Cerebellar nuclear complex (tissue), 1 donor: ENCODE measurements around the gene GAK.
"Not testable (repeated sequence)": the region's sequence is repeated elsewhere in the genome, so short reads cannot be mapped to it uniquely, and the experiment has no call there.

Source experiments
- DNase-seq, 2 experiments: peaks; one replicate each; lab custom pipeline; 2025; lab: John Stamatoyannopoulos, UW

GAK gene

DNA sequence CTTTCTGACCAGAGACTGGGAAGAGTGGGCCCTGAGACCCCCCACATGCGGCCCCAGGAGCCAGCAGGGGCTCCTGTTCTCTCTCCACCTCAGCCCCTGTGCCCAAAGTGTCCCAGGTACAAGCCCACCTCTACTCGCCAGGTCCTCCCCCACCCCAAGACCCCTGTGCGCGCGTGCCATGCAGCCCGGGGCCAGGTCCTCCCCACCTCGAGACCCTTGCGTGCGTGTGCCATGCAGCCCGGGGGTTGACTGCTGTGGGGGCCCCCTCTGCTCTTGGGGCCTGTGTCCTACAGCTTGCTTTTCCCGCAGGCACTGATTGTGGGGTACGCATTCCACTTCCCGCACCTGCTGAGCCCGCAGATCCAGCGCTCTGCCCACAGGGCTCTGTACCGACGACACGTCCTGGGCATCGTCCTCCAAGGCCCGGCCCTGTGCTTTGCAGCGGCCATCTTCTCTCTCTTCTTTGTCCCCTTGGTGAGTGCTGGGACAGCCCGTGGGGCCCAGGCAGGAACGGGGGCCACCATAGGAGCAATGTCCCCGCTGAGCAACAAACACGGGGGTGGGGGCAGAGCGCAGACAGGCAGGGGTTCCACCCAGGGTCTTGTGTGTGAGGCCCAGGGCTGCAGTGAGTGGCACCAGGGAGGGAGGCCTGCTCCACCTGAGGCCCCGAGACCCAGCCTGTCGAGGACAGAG, 20.9 kb upstream of the GAK start:
- no peak for DNase-seq

DNA sequence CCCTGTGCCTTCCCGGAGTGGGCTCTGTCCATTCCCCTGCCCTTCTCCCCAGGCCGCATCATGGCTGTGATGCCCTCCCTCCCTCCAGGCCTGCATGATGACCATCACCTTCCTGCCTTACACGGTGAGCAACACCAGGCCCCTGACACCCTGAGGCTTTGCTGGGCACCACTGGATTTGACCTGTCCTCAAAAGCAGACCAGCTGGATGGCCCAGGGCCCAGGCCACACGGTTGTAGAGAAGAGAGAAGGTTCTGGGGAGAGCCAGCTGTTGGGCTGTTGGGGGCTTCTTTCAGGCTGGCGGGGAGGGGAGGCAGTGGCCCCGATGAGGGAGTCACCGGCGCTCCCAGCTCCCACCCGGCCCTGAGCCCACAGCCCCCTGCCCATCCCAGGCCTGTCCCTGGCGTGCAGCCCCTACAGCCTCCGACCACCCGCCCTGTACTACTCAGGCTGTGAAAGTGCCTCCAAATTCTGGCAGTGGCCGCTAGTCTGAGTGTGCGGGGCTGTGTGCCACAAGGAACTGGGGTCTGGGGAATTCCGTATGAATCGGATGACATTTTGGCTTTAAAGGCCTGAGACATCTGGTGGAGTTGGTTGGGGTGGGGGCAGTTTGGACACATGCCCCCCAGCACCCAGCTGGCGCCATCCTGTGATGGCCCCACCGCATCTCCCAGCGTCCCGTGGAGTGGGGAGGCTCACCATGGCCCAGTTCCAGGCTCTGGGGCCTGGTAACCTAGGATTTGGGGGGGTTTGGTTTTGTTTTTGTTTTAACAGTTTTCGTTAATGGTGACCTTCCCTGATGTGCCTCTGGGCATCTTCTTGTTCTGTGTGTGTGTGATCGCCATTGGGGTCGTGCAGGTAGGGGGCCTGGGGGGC, 19.7 kb upstream of the GAK start:
- DNase-seq, result no peak

DNA sequence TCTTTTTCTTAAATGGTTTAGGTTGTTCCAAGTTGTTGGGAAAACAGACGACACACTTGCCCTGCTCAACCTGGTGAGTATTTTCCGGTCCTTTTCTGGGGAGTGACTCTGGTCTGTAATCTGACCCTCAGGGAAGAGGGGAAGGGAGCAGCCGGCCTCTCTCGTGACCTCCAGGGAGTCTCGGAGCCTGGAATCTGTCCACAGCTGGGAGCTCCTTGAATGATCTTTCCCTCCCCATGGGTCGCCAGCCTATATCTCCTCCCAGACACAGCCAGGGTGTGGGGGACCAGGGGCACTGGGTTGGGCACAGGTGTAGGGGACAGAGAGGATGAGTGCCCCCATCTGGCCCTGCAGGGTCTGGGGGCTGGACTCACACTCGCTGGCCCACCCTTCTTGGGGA, 19.1 kb upstream of the GAK start:
- DNase-seq, result no peak

DNA sequence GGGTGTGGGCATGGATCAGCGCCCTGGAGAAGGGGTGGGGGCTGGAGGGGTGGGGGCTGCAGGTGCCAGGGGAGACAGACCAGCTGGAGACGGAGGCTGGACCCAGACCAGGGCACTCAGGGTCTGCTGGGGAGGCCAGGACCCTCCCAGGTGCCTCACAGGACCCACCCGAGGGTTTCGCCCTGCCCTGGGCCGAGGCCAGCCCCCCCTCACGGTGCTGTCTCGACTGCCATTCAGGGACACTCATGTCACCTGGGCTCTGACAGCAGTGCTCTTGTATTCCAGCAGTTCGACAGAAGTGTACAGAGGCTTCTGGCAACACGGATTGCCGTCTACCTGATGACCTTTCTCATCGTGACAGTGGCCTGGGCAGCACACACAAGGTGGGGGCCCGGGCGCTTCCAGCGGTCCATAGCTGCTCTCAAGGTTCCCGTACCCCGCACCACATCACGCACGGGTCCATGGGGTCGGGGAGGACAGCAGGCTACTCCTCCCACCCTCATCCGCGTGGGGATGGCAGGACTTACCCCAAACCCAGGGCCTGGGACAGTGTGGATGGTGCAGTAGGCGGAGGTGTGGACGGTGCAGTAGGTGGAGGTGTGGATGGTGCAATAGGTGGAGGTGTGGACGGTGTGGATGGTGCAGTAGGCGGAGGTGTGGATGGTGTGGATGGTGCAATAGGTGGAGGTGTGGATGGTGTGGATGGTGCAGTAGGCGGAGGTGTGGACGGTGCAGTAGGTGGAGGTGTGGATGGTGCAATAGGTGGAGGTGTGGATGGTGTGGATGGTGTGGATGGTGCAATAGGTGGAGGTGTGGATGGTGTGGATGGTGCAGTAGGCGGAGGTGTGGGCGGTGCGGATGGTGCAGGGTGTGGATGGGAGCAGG, 18.3 kb upstream of the GAK start:
- DNase-seq, result no peak

DNA sequence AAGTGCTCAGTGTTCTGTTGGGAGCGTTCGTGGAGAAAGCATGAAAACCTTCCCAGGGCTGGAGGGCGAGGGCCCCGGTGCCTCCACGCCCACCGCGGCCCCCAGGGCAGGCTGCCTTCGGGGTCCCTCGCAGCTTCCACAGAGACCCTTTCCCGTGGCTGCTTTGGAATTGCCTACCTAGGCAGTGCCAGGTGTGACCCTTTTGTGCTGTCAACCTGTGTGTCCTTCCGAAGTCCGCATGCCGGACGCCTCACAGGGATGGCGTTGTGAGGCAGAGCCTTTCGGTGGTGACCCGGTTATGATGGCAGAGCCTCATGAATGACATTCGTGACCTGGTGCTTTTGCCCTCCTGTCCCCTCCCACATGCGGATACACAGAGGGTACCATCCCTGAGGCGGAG, 17.5 kb upstream of the GAK start:
- DNase-seq, result no peak

DNA sequence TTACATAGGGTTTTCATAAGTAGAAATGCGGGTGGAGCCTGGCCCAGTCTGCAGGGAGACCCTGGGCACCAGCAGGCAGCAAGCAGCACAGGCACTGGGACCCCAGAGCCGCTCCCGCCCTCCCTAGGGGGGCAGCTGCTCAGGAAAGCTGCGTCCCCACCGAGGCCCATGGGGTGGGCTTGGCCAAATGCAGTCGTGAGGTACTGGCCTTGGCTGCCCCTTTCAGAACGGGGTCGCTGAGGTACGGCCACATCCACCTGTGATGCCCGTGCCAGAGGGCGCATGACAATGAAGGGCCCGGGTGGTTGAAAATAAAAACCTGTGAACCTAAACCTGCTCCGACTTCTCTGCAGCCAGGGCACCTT, 16.8 kb upstream of the GAK start:
- no peak for DNase-seq

DNA sequence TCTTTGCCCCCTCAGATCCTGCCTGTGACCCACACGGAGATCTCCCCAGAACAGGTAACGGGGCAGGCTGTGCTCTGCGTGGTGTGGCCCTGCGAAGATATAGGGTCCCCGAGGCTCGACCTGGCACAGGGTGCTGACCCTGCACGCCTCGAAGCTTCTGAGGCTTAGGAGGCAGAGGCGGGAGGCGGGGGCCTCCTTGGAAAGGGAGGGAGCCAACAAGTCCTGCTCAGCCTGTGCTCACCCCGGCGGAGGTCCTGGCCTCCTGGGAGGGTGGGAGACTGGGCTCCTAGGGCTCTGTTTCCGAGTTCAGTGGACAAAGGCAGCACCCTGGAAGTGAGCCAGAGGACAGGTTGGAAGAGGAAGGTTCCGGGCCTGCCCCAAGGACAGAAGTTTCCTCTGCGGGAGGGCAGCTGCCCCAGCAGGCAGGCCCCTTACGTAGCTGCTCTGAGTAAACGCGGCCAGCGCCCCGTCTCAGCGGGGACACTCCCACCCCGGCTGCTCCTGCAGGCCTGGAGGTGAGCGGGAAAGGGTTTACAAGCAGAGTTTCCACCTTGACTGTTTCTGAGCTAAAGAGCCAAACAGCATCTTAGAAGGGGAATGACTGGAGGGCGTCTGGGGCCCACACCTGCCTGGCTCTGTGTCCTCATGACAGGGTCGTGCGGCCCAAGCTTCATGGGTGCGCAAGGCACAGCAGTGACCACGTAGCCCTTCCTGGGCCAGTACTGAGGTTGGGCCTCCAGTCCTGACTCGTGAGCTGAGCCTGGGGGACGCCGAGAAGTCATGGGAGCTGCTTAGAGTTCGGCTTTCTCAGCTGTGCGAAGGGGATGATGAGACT, 16.2 kb upstream of the GAK start:
- DNase-seq, result no peak

DNA sequence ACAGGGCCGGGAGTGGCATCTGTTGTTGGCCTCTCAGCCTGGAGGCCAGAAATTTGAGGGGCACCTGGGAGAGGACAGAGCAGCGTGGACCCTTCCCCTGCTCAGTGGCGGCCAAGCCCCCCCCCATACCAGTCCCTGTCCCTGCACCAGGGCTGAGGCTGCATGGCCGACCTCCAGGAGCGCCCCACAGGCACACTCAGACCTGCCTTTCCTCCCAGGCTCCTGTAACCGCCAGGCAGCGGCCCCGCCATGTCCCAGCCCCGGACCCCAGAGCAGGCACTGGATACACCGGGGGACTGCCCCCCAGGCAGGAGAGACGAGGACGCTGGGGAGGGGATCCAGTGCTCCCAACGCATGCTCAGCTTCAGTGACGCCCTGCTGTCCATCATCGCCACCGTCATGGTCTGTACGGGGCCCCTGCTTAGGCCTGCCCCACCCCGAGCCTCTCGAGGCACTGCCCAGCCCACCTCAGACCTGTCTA, 15.4 kb upstream of the GAK start:
- no peak for DNase-seq

DNA sequence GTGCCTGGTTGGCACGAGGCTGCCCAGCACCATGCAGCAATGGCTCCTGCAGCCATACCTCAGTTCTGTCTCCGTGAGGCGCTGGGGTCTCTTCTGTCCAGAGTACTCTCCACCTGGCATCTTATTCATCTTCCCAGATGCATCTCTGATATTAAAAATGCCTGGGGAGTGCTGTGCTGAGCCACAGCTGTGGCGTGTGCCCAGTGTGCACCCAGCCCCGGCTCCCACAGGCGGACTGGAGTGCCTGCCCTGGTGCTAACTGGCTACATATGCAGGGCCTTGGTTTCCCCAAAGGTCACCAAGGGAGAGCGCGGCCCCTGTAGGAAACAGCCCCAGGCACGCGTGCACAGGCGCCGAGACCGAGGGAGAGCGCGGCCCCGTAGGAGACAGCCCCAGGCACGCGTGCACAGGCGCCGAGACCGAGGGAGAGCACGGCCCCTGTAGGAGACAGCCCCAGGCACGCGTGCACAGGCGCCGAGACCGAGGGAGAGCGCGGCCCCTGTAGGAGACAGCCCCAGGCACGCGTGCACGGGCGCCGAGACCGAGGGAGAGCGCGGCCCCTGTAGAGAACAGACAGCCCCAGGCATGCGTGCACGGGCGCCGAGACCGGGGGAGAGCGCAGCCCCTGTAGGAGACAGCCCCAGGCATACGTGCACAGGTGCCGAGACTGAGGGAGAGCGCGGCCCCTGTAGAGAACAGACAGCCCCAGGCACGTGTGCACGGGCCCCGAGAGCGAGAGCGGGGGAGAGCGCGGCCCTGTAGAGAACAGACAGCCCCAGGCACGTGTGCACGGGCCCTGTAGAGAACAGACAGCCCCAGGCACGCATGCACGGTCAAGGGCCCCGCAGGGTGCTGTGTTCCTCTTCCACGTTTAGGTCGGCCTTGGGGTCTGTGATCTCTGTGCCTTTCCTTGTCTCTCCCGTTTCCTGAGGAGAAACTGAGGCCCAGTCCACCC, 14.7 kb upstream of the GAK start:
- DNase-seq, result no peak

DNA sequence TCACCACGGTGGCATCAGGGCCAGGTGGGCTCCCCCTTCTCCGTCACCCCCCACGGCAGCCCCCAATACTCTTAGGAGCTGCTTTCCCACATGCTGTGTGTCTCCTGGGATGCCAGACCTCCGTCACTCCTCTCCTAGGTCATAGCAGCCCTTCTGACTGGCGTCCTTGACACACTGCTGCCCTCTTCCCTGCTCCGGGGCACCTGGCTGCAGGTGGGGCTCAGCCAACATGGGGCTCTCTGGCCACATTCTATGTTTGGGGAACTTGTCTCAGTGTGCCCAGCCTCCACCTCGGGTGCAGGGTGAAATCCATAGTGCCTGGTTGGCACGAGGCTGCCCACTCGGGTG, 14.0 kb upstream of the GAK start:
- DNase-seq, result no peak

DNA sequence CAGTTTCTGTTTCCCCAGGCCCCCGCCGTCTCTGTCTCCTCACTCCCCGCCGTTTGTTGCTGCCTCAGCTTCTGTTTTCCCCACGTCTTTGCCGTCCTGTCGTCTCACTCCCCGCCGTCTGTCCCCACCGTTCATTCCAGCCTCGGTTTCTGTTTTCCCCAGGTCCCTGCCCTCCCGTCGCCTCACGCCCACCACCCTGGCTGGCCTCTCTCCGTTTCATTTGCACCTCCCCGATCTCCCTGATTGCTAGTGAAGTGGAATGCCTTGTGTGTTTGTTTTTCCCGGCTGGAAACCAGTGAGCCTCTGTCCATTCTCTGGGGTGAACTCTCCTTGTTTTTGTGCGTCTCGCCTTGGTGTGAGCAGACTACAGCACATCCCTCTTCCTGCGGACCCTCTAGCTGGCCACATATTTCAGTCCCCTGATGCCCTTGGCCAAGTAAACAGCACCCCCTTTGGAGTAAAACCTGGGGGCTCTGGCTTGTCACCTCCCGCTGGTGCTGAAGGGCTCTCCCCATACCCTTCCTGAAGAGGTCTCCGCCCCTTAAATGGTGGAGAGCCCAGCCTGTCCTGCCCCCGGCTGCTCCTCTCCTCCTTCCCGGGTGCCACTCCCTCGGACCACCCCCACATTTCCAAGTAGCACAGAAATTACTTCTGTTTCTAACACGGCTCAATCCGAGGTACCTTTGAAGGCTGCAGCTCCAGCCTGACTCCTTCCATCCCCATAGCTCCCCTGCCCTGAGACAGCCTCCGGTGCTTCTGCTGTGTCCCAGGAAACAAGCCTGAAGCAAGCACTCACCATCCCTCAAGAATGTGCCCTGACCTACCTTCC, 13.4 kb upstream of the GAK start:
- DNase-seq, result no peak

DNA sequence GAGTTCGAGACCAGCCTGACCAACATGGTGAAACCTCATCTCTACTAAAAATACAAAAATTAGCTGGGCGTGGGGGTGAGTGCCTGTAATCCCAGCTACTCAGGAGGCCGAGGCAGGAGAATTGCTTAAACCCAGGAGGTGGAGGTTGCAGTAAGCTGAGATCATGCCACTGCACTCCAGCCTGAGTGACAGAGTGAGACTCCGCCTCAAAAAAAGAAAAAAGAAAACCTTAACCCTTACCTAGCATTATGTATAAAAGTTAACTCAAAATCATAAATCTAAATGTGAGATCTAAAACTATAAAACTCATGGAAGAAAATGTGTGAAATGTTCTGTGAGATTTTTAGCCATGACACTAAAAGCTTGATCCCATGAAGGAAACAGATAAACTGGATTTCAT, 7.4 kb upstream of the GAK start:
- not testable (repeated sequence) for DNase-seq

DNA sequence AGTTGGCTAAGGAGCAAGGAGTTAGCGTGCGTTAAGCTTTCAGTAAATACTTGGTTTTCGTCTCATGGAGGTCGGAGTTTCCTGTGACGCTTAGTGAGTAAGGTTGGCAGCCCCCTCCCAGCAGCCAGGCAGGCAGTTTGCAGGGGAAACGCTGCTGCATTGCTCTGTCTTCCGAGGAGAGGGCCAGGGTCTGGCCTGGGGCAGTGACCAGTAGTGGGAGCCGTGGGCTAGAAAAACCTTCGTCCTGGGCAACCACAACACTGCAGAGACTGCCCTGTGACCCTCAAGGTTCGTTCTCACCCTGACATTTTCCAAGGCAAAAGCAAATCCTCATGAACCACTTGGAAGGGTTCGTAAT, 576 bp upstream of the GAK start:
- DNase-seq, result no peak

DNA sequence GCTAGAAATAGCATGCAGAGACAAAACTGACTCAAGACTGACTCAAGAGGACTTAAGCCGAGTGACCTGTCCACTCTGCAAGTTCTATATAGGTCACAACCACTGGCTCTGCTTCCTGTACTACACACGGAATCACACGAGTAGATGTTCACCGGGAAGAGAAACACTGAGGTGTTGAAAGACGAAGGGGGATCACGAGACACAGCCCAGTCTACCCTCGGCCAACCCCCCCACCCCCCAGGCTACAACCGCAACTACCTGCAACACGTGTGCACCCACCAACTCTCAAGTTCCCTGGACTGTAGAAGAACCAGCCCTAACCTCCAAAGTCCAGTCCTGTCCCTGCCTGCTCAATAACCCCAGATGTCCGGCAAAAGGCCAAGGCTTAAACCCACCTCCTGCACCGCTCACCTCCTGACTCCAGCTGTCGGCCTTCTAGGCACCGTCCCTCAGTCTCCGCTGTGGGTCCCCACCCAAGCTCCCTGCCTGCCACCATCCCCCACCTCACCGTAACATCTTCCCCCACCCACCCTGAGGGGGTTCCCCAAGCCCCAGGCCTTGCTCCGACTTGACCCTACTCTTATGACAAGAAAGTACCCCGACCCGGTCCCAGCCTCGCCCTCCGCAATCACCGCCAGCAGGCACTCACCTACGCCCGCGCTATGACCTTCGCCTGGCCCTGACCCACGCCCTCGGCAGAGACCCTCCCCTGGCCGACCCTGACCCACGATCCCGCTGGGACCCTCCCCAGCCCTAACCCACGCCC, 739 bp downstream of the GAK start:
- no peak for DNase-seq

DNA sequence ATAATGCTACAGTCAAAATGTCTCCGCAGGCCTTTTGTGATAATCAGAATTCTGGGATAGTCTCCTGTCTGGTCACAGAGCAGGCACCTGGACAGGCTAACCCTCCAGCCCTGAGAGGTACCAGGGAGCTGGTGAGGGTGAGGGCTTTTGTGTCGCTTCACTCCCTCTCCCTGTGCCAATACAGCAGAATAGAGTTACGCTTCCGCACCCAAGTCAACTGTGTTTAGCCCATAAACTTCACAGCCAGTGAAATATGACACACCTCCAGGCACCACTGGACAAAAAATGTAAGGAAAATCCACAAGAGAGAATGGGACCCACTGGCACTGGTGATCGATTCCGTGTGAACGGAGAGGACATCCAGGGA, 1.3 kb downstream of the GAK start:
- no peak for DNase-seq

DNA sequence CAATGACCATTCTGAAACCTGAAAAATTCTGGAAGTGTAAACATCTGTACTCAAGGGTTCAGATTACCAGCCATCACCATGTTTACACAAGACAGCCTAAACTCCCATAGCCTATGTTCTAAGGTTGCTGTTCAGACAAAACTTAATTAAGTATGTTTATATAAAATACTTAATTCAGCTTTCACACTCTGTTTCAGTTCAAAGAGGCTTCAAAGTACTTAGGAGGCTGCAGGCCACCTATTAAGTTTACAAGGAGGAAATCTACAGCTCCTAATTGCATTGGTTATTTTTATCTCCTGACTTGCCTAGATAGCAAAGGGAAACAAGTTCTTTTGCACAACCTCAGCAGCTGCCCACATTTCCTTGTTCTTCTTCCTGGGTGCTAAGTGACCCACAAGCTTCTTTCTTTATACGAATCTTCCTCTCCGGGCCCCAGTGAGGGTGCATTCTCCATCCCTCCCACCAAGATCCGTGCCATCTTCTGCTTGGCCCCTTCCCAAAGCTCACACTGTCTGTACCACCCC, 2.0 kb downstream of the GAK start:
- DNase-seq, result no peak

DNA sequence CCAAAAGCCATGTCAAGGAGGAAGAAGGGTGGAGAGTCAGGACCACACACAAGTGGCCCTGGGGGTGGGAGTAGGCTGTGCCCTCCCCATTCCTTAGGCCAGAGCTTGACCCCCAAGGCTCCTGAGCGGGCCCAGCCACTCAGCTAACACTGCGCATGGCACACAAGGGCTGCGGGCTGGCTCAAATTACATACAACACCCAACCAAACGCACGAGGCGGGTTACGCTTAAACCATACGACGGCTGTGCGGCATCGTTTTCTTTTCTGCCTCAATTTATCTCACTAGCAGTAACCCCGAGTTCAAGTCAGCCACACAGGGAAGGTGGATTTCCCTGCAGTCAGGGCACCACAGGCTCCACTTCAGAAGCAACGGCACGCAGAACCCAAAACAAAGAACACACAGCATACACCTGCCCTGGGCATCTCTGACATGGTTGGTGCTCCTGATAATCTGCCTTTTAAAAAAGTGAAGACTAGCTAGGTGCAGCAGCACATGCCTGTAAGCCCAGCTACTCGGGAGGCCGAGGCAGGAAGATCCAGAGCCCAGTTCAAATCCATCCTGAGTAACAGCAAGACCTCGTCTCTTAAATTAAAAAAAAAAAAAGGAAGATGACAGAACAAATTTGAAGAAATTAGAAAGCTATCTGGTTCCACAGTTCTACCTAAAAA, 2.9 kb downstream of the GAK start:
- DNase-seq, result no peak

DNA sequence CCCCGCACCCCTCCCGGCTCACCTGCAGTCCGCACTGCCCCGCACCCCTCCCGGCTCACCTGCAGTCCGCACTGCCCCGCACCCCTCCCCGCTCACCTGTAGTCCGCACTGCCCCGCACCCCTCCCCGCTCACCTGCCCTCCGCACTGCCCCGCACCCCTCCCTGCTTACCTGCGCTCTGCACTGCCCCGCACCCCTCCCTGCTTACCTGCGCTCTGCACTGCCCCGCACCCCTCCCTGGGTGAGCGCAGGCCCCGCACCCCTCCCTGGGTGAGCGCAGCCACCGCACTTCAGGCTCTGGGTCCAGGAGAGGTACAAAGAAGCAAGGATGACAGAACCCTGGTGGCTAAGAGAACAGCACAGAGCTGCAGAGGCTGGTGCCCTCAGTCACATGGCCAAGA, 4.5 kb downstream of the GAK start:
- not testable (repeated sequence) for DNase-seq
